HEK293T (cell line): ENCODE results near the gene DUSP22.

ENCODE experiments used
- CTCF ChIA-PET: fragments of 350-600 bp; formaldehyde crosslinking; extraction: SDS; loops from one replicate; lab custom pipeline; 2021; ENCODE audit warnings: antibody characterized with exemption, inconsistent platforms; lab: Yijun Ruan, JAX
- POLR2A ChIA-PET: fragments of 350-600 bp; formaldehyde crosslinking; extraction: SDS; loops from one replicate; lab custom pipeline; 2020; ENCODE audit warnings: antibody characterized with exemption, inconsistent platforms; lab: Yijun Ruan, JAX
- DNase-seq: peaks from one replicate; pipeline ENCODE4 v3.0.0; 2012; ENCODE audit warnings: mixed read lengths; ENCODE audit errors: extremely low spot score
- ARNT ChIP-seq: fragments of 450-650 bp; IDR thresholded peaks from 2 replicates; pipeline ENCODE4 v1.6.1; 2017; ENCODE audit warnings: mild to moderate bottlenecking
- BHLHE40 ChIP-seq: fragments of 450-650 bp; IDR thresholded peaks from 2 replicates; pipeline ENCODE4 v1.6.1; 2016; ENCODE audit warnings: mild to moderate bottlenecking, moderate library complexity, borderline replicate concordance
- CTBP1 ChIP-seq: fragments of 450-650 bp; IDR thresholded peaks from 2 replicates; pipeline ENCODE4 v1.6.1; 2016; ENCODE audit warnings: borderline replicate concordance
- ELF4 ChIP-seq: fragments of 450-650 bp; IDR thresholded peaks from 2 replicates; pipeline ENCODE4 v1.6.1; 2017; ENCODE audit warnings: antibody characterized with exemption
- FOXA1 ChIP-seq: fragments of 450-650 bp; IDR thresholded peaks from 2 replicates; pipeline ENCODE4 v1.6.1; 2016; ENCODE audit warnings: mild to moderate bottlenecking
- FOXK2 ChIP-seq: fragments of 450-650 bp; IDR thresholded peaks from 2 replicates; pipeline ENCODE4 v1.6.1; 2016; ENCODE audit warnings: mild to moderate bottlenecking
- FOXM1 ChIP-seq: fragments of 450-650 bp; IDR thresholded peaks from 2 replicates; pipeline ENCODE4 v1.6.1; 2017; ENCODE audit warnings: mild to moderate bottlenecking, borderline replicate concordance
- HDGF ChIP-seq: fragments of 450-650 bp; IDR thresholded peaks from 2 replicates; pipeline ENCODE4 v1.6.1; 2017; ENCODE audit warnings: antibody characterized with exemption, borderline replicate concordance
- L3MBTL2 ChIP-seq: fragments of 450-650 bp; conservative IDR thresholded peaks from 2 replicates; pipeline ENCODE4 v1.6.1; 2016; ENCODE audit warnings: mild to moderate bottlenecking
- LEF1 ChIP-seq: fragments of 450-650 bp; IDR thresholded peaks from 2 replicates; pipeline ENCODE4 v1.6.1; 2017; ENCODE audit warnings: mild to moderate bottlenecking, borderline replicate concordance
- NFRKB ChIP-seq: fragments of 450-650 bp; IDR thresholded peaks from 2 replicates; pipeline ENCODE4 v1.6.1; 2016; ENCODE audit warnings: mild to moderate bottlenecking, moderate library complexity
- PKNOX1 ChIP-seq: fragments of 450-650 bp; IDR thresholded peaks from 2 replicates; pipeline ENCODE4 v1.6.1; 2016
- SP1 ChIP-seq: fragments of 450-650 bp; IDR thresholded peaks from 2 replicates; pipeline ENCODE4 v1.6.1; 2017
- SUZ12 ChIP-seq: fragments of 450-650 bp; IDR thresholded peaks from 2 replicates; pipeline ENCODE4 v1.6.1; 2016; ENCODE audit warnings: mild to moderate bottlenecking
- TARDBP ChIP-seq: fragments of 450-650 bp; IDR thresholded peaks from 2 replicates; pipeline ENCODE4 v1.6.1; 2016
- ZNF384 ChIP-seq: fragments of 450-650 bp; IDR thresholded peaks from 2 replicates; pipeline ENCODE4 v1.6.1; 2016

The DUSP22 gene

GRCh38 chr6:317060-317447 lies 24.8 kb downstream of the DUSP22 start:
- POLR2A ChIA-PET: no interaction called here
- CTCF ChIA-PET: no interaction called here
- DNase-seq: no peak
- TF ChIP-seq FOXK2 (no peak), SUZ12 (no peak), TARDBP (no peak)

- ChIA-PET POLR2A (no interaction called here), CTCF (no interaction called here)
- no peak for DNase-seq
- TF ChIP-seq PKNOX1: no peak
- no peak for TF ChIP-seq L3MBTL2
- TF ChIP-seq ARNT: no peak
- no peak for TF ChIP-seq LEF1
- TF ChIP-seq TARDBP: no peak
- TF ChIP-seq HDGF: no peak
- no peak for TF ChIP-seq CTBP1
- no peak for TF ChIP-seq SP1
- no peak for TF ChIP-seq ZNF384
- no peak for TF ChIP-seq SUZ12
- no peak for TF ChIP-seq NFRKB
- no peak for TF ChIP-seq FOXA1
- TF ChIP-seq FOXM1: no peak
- no peak for TF ChIP-seq ELF4
- TF ChIP-seq FOXK2: no peak
- no peak for TF ChIP-seq BHLHE40
These were observed 25.3 kb downstream of the DUSP22 start for GRCh38 chr6:317448-318144.

GRCh38 chr6:318243-318890 lies 26.1 kb downstream of the DUSP22 start:
- TF ChIP-seq CTBP1 (no peak), PKNOX1 (no peak), ZNF384 (no peak), BHLHE40 (no peak), L3MBTL2 (no peak), NFRKB (no peak), ARNT (no peak), SUZ12 (no peak), TARDBP (no peak), FOXK2 (no peak), LEF1 (no peak), ELF4 (no peak), FOXM1 (no peak), FOXA1 (no peak), SP1 (no peak), HDGF (no peak)
- ChIA-PET CTCF (no interaction called here), POLR2A (no interaction called here)
- no peak for DNase-seq

- no peak for DNase-seq
- CTCF ChIA-PET: no interaction called here
- TF ChIP-seq SP1: no peak
- POLR2A ChIA-PET: no interaction called here
These were observed 27.2 kb downstream of the DUSP22 start for GRCh38 chr6:319177-320131.

- POLR2A ChIA-PET: no interaction called here
- DNase-seq: no peak
- TF ChIP-seq ELF4 (no peak), NFRKB (no peak), CTBP1 (no peak), LEF1 (no peak), SP1 (no peak), ZNF384 (no peak), L3MBTL2 (no peak), FOXM1 (no peak), ARNT (no peak), BHLHE40 (no peak), SUZ12 (no peak), TARDBP (no peak), PKNOX1 (no peak), HDGF (no peak), FOXK2 (no peak), FOXA1 (no peak)
- CTCF ChIA-PET: no interaction called here
These were observed 28.3 kb downstream of the DUSP22 start for GRCh38 chr6:320351-321157.
